ENCODE results near the gene SMPX.

SMPX gene

DNA sequence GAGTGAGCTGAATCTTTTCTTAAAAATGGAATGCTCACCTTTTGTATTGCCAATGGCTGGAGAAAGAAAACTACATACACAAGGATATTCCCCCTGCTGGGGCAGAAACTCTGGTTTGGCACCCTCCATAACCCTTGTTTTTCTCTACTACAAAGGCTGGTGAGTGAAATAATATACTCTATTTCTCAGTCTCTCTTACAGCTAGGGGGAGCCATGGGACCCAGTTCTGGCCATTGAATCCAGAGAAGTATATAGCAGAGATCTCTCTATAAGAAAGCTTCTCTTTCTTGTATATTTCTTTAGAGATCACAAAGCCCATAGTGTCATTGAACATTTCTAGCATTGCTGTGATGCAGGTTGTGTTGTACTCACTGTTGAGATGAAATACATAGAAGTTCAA lies 49.8 kb downstream of the SMPX start:
- no peak for DNase-seq

DNA sequence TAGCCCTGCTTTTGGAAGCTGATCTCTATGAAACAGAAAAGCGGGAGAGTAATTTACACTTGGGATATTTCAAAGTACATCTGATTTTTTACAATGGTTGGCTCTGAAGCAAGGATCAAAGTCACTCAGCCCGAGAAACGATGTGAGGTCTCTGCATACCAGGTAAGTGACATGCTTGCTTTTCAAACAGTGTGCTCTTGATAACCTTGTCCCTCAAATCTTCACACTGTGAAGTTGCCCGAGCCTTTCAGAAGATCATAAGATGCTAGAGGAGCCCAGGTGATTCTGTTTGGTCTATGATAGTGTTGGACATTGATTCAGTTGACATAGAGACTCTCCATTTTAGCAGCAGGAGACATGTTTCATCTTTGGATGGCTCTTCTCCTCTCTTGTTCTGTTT lies 52.7 kb downstream of the SMPX start:
- DNase-seq = no peak

DNA sequence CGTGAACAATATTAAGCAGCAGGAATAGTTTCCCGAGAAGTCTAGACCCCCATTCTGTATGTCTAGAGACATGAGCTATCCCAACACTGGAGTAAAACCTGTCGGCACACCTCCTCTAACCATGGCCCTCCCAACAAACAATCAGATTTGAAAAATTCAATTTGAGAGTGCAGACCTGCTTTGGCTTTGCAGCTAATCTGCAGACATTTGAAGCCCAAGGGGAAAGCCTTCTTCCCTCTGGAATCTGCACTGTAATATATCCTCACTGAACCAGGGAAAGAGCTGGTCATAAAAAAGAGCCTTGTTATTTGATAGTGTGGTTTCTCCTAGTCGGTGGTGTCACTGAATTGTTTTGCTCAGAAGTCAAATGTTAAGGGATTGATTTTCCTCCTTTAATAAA lies 55.2 kb downstream of the SMPX start:
- DNase-seq = no peak

DNA sequence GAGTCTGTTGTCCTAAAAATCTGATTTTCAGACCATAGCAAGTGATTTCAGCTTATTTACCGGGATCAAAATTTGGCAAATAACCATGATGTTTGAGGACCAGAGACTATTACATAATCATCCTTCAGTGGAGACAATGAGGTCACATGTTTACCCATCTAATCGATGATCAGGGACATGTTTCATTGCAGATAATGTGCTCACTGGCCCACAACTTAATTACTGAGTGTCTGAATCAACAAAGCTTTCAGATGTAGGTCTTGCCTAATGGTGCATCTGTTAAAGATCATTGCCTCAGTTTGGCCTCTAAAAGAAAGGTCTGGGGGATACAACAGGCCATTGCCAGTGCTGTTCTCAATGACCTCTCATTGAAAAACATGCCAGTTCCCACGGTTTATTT lies 56.9 kb downstream of the SMPX start:
- no peak for DNase-seq

DNA sequence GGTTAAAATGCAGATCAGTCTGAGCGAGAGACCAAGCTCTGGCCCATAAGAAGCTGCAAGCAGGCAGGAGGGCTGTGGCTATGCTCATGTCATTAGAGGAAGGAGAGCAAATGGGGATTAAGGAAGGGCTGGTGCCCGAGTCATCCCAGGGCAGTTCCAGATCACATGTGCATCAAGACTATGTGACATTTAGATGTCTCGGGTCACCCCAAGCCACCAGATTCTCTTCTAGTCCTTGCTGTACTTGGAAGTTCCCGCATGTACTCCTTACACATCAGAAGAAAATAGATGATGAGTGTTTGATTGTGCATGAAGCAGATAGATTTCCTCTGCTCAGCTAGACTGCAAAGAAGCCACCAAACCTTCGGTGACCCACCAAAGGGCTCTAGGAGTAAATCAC lies 57.6 kb downstream of the SMPX start:
- no peak for DNase-seq

DNA sequence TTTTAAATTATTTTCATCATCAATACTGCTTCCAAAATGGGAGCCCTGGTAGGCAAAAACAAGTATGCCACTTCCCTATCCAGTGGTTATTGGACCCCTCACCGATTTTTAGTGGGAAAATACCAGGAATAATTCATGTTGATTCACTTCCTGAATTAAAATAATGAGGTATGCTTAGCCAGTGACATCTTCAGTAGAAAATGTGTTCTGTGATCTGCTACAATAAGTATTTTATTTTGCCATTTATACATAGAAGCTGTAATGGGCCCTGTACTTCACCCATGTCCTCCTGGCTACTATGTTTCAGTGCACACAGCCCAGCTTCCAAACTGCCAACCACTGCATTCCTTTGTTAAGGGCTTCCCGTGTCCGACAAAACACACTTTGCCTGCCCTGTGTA lies 58.8 kb downstream of the SMPX start:
- DNase-seq = no peak

DNA sequence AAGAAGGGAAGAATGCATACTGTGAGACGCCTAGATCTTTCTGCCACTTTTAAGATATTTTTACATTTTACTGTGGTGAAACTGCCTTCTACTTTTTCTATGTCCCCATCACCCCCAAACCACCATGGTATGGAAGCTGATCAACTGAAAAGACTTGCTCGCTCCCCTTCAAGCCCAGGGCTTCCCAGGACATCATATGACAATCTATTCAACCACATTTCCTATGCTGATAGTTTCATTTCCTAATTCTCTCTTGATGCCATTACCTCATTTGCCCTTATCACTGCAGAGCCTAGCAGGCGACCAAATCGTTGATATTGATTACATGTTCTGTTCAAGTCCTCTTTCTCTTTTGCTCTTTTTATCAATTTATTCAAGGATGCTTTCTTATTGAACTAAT lies 59.6 kb downstream of the SMPX start:
- DNase-seq = no peak

DNA sequence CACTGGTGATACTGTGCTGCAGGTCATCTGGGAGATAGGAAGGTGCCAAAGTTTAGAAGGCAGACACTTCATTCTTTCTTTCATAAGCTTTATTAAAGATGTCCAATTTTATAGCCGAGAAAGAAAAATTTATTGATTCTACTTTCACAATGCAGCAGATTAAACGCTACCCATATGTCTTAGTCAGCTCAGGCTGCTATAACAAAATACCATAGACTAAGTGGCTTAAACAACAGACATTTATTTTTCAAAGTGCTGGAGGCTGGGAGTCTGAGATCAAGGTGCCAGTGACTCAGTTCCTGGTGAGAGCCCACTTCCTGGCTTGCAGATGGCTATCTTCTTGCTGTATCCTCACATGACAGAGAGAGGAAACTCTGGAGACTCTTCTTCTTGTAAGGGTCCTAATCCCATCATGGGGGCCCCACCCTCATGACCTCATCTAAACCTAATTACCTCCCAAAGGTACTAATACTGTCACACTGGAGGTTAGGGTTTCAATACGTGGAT lies 66.4 kb downstream of the SMPX start:
- DNase-seq = no peak

DNA sequence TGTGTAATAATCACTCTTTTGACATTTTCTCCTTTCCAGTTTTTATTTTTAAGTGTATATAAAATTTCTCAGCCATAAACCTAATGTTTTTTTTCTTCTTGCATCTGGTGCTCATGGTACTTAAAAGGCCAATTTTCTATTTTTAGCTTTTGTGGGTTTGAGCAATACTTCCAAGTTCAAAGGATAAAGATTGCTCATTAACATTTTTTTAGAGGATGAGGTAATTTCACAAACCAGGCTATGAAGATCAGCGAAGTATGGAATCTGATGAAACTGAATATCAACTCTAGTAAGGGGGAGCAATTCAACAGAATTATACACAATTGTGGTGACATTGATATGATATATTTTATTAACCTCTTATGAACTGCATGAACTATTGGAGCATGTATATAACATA lies 74.0 kb downstream of the SMPX start:
- DNase-seq = no peak

DNA sequence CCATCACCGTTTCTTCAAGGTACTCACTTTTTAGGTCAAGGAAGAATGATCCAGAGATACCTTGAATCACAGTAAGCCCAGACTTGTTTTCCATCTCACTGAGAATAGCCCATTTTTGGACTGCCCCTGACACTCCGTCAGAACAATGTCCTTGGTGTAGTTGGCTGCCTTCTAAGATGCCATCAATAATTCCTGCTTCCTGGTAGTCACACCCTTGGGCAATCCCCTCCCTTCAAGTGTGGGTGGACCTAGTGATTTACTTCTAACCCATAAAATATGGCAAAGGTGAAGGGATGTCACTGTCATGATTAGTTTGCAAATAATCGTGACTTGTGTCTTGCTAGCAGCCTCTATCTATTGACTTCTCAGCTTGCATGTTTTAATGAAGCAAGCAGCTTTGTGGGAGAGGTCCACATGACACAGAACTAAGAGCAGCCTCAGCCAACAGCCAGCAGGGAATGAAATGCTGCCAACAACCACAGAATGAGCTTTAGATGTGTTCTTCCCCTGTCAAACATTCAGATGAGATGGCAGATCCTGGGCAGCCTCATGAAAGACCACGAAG lies 79.8 kb downstream of the SMPX start:
- DNase-seq = no peak

DNA sequence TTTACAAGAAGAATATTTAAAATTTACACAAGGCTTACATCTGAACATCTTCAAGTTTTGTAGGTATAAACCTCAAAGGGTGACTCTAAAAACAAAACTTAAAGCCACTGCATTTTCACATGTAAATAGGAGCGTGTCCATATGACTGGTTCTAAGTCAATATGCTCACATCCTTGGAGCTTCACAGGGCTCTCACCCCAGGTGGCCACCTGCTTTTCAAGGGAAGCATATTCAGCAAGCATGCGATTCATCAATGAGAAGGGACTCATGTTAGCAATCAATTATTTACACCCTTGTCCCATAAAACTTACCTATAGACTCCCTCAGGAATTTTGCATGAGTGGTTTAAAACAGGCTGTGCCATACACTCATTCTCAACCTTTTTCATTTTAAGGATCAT lies 82.0 kb downstream of the SMPX start:
- DNase-seq = no peak

DNA sequence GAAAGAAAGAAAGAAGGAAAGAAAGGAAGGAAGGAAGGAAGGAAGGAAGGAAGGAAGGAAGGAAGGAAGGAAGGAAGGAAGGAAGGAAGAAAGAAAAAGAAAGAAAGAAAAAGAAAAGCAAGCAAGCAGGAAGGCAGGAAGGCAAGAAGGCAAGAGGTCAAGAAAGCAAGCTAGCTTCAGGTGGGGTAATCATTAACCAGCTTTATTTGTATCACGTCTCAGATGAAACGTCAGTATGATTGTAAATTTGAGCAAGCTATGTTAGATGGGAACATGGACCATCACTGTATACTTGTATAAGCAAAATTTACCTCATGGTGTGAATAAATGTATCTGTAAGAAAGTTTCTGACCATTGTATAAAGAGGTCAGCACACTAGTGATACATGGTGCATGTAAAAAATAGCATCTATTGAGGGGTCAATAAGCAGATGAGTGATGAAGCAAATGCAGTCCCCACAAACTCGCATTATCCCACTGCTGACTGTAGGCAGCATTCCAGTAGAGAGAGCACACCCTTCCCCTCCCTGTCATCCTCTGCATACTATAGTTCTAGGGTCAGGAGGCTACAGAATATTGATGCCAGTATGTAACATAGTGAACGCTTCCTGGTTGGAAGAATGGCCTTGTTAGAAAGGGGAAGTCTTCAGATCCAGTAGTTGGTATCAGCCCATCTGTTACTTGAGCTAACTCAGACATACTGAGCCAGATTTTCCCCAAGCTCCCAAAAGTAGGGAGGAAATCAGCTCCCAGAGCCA lies 83.3 kb downstream of the SMPX start:
- no peak for DNase-seq

DNA sequence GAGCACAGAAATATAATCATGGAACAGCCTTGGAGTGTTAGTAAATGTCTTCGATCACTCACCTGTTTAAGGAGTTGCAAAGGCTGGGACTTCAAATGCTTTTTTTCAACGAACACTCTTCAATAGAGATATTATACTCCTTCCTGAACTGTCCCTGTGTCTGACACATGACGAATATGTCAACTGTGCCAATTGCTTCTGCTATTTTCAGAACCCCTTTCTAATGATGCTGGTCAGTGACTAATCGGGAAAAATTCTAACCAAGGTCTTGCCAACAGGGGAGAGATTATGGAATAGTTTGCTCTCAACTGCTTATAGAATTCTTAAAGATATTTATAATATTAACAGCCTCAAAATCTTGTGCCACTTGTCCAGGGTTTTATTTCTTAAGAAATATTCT lies 91.2 kb downstream of the SMPX start:
- no peak for DNase-seq

DNA sequence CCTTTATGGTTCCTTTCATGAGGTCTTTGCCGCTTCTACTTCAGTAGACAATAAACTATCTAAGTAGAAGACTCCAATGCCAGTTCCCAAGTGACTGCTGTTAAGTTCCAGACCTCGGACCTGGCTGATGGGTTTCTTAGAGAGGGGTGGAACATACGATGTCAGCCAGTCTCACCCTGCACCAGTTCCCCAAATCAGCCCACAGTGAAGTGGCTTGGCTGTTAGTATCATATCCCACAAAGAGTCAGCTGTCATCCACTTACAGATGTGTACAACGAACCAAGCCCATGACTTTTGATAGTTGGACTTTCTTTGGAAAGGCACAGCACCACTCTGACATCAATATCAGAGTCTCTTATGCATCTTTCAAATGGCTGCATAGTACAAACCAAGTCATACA lies 91.7 kb downstream of the SMPX start:
- no peak for DNase-seq

DNA sequence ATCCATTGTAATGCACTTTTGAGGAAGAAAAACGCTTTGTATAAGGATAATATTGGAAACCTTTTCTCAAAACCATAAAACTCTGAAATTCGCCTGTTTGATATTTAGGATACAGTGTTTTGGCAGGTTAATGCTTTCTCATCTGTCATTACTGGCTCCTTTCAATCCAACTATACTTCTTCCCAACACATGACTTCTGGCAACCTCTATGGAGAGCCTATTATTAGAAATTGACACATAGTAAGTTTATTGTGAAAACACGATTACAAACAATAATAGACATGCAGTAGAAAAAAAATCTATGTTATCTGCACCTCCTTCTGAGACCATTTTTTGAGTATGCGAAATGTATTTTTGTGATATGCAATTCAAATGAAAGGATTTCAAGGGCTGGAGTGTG lies 95.2 kb downstream of the SMPX start:
- no peak for DNase-seq

DNA sequence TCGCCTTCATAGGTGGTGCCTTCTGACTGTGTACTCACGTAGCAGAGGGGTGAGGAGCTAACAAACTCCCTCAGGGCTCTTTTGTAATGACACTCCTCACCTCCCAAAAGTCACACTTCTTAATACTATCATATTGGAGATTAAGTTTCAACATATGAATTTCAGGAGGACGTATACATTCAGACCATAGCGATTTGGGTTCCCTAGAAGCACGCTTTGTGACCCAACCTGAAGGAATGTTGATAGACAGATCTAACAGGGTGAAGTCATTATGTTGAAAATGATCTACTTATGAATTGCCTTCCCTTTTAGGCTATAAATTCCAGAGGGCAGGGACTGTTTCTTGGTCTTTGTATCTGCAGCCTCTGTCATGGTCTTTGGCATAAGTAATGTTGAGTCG lies 96.6 kb downstream of the SMPX start:
- no peak for DNase-seq

DNA sequence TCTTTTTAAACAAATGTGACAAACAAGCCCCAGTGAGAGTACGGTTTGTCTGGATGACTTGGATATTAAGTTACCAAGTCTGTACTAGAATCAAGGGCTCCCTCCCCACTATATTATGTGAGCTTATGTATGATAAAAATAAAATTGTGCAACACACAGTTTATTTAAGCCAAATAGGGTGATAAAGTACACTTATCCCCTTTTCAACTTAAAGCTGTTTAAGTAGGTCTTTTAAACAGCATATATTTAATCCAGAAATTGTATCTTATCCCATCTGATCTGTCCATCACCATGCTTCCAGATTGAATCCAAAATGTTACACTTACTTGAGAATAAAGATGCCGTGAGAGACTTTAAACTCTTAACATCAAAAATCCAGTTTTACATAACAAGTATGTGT lies 97.8 kb downstream of the SMPX start:
- no peak for DNase-seq

DNA sequence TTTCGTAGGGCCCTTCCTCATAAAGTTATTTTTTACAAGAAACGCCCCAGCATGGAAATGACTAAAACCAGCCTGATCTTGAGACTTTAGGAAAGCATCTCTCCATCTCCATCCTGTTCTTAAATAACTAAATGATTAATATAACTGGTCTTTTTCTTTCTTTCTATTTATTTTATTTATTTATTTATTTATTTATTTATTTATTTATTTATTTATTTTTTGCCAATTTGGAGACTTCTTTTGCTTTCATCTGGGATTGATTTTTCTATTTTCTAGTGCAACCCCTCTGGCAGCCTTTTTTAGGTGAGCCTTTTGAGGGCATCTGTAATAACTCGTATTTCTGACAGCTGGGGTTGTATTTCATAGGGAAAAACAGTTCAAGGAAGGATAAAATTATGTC lies 98.6 kb downstream of the SMPX start:
- no peak for DNase-seq

DNA sequence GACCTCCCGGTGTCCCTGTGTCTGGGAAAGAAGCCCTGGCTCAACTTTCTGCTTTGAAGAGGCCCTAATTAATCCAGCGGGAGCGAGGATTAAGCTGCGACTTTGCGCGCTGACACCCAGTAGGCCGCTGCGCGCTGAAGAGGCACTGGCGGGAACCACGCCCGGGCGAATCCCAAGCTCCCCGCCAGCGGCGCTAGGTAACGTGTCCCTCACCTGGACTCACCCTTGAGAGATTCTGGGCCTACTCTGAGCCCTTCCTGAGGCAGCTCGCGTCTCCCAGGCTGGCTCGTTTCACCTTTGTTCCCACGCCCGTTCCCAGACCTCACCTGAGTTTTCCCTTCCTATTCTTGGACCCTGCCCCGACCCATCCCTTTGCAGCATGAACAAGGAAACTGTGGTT lies 99.2 kb downstream of the SMPX start:
- no peak for DNase-seq

DNA sequence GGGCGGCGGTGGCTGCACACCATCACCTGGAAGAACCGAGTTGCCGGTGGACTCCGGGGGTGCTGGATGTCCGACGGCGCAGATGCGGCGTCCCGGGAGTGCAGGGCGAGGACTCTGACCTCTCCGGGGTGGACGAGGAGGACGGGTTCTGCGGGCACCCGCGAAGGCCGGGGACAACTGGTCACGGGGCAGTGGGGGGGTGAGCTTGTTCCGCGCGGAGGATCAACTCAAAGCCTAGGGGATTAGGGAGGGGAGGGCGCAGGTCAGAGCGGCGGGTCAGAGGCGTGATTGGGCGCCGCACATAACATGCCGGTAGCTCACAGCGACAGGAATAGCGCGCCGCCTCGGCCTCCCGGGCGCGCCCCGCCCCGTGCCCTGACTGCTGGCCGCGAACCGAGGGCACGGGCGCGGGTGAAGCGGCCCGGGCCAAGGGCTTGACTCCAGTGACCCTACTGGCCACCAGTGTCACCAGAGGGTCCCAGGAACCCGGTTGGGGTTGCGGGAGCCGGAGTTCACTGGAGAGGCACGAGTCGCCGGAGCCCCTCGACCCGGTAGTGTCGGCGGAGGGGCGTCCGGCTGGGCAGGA lies 99.7 kb downstream of the SMPX start, which contains the start of gene KLHL34:
KLHL34 (minus strand) TSS at position 179 of the 586 bp plus-strand sequence. CDS start 542 bp downstream, outside the sequence.
- no peak for DNase-seq

DNA sequence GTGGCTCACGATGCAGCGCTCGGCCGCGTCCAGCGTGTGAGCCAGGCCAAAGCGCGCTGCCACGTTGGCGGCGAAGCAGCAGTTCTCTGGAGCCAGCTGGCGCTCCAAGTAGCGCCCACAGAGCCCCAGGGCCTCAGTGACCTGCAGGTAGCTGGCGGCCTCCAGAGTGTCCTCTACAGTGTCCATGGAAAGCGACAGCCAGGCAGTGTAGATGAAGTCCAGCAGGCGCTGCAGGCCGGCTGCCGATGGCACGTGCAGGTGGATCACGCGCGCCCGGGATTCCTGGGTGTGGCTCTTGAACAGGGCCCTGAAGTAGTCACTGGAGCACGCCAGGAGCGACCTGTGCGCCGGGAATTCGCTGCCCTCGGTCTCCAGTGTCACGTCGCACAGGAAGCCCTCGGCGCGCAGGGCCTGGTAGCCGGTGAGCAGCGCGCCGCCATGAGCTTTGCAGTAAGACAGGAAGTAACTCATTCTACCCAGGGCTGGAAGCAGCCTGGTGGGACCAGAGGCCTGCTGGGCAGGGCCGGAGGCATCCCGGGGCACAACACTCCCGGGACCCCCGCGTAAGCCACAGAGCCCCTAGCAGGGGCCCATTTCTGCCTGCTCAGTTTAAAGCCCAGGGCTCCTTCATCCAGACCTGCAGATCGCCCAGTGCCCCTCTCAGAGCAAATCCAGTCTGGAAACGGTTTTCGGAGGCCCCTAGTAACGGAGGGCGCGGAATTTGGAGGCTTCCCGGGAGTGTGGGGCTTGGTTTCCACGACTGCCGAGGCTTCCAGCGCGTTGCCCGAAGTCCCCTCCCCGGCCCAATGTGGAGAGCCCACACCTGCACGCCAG lies 100.4 kb downstream of the SMPX start:
- no peak for DNase-seq

DNA sequence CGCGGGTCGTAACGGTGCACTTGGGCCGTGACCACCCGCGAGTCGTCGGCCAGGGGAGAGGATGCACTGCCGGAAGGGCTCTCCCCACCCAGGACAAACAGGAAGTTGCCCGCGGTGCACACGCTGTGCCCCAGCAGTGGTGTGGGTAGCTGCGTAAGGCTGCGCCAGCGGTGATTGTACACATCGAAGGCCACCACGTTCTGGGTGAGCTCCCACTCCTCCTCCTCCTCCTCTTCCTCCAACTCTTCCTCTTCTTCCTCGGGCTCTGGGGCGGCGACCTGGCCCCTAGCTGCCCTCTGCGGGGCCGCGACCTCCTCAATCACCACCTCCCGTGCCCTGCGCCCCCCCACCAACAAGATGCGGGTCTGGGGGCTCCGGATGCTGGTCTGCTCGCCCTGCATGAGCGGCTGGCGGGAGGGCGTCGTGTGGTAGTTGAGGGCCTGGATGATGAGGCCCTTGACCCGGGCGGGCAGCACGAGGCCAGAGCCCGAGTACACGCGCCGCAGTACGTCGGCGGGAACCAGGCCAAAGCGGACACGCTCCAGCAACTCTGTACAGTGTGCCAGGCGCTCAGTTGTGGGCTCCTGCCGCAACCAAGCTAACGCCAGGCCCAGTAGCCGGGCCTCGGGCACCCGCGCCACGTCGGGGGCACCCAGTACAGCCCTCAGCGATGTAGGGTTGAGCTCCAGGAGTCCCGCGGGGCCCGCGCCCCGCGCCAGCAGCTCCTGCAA lies 101.2 kb downstream of the SMPX start:
- no peak for DNase-seq

Data from NCI-H1105 (cell line).